Measurements from ENCODE around the gene DAND5.

- no peak for TF ChIP-seq POLR2A (IDR thresholded peaks at IDR 0.05)
- no peak for TF ChIP-seq POLR2AphosphoS5 (IDR thresholded peaks at IDR 0.05)
- no peak for TF ChIP-seq CTCF (IDR thresholded peaks at IDR 0.05)
- no peak for TF ChIP-seq EP300 (IDR thresholded peaks at IDR 0.05)
These were observed 39.8 kb downstream of the DAND5 start for GRCh38 chr19:13008926-13009787.

Measured in sigmoid colon (tissue), 4 donors.